GM20000 (cell line): ENCODE results near the gene REV1.

Source experiments
- DNase-seq: peaks from one replicate; pipeline ENCODE4 v3.0.0; 2012; ENCODE audit warnings: low spot score
- CTCF ChIP-seq: IDR thresholded peaks from 2 replicates; pipeline ENCODE4 v1.5.1; 2012; ENCODE audit warnings: mild to moderate bottlenecking, control low read depth; ENCODE audit errors: extremely low read depth, missing control alignments

REV1 gene

GRCh38 chr2:99403084-99403483 is 86.7 kb downstream of the REV1 start:
- TF ChIP-seq CTCF = no peak
- no peak for DNase-seq

GRCh38 chr2:99401841-99402240 is 88.0 kb downstream of the REV1 start:
- no peak for DNase-seq
- no peak for TF ChIP-seq CTCF

GRCh38 chr2:99399795-99400194 is 90.0 kb downstream of the REV1 start:
- no peak for TF ChIP-seq CTCF

GRCh38 chr2:99399063-99399462 is 90.8 kb downstream of the REV1 start:
- no peak for DNase-seq
- no peak for TF ChIP-seq CTCF

More at GRCh38 chr2:99399795-99400194, 90.0 kb downstream of the REV1 start:
- no peak for DNase-seq

GRCh38 chr2:99398303-99398702 is 91.5 kb downstream of the REV1 start:
- TF ChIP-seq CTCF = no peak
- no peak for DNase-seq

GRCh38 chr2:99397266-99397920 is 92.4 kb downstream of the REV1 start:
- no peak for DNase-seq
- no peak for TF ChIP-seq CTCF

GRCh38 chr2:99395589-99396130 is 94.2 kb downstream of the REV1 start:
- no peak for DNase-seq

More at GRCh38 chr2:99395589-99396130, 94.2 kb downstream of the REV1 start:
- TF ChIP-seq CTCF = no peak
